RWPE2 (cell line): ENCODE results near the gene ESD.

ENCODE experiments used
- ATAC-seq: fragments of 200-7000 bp; cut with Tn5 transposase; 3 replicates; pipeline ENCODE4 v1.9.1; 2021; ENCODE audit warnings: low read depth
- DNase-seq: peaks from one replicate; pipeline ENCODE4 v3.0.0-alpha.2; 2020; ENCODE audit warnings: low spot score
- H3K27ac ChIP-seq: fragments of 450-650 bp; 2 replicates; pipeline ENCODE4 v1.5.1; 2017; ENCODE audit warnings: mild to moderate bottlenecking; ENCODE audit not compliant: poor library complexity, severe bottlenecking
- H3K27me3 ChIP-seq: fragments of 250-450 bp; sonication (Bioruptor Pico); 2 replicates; pipeline ENCODE4 v1.5.1; 2021; ENCODE audit warnings: mild to moderate bottlenecking, moderate library complexity; ENCODE audit not compliant: insufficient read depth, poor library complexity, severe bottlenecking
- H3K36me3 ChIP-seq: fragments of 250-450 bp; sonication (Bioruptor Pico); 2 replicates; pipeline ENCODE4 v1.5.1; 2020; ENCODE audit warnings: low read depth, mild to moderate bottlenecking, moderate library complexity
- H3K4me1 ChIP-seq: fragments of 250-450 bp; sonication (Bioruptor Pico); 2 replicates; pipeline ENCODE4 v1.5.1; 2021; ENCODE audit warnings: mild to moderate bottlenecking, moderate library complexity; ENCODE audit not compliant: insufficient read depth, poor library complexity, severe bottlenecking
- H3K4me3 ChIP-seq: fragments of 250-450 bp; sonication (Bioruptor Pico); 2 replicates; pipeline ENCODE4 v1.5.1; 2021; ENCODE audit warnings: mild to moderate bottlenecking, moderate library complexity; ENCODE audit not compliant: severe bottlenecking
- H3K9me3 ChIP-seq: fragments of 250-450 bp; sonication (Bioruptor Pico); 2 replicates; pipeline ENCODE4 v1.5.1; 2021; ENCODE audit warnings: mild to moderate bottlenecking, moderate library complexity; ENCODE audit not compliant: severe bottlenecking
- TF ChIP-seq, protein P1 (sequence below): fragments of 450-650 bp; IDR thresholded peaks from one replicate; pipeline ENCODE4 v1.5.1; 2017; ENCODE audit warnings: mild to moderate bottlenecking, moderate library complexity; ENCODE audit not compliant: poor library complexity, severe bottlenecking

The ESD gene, protein sequence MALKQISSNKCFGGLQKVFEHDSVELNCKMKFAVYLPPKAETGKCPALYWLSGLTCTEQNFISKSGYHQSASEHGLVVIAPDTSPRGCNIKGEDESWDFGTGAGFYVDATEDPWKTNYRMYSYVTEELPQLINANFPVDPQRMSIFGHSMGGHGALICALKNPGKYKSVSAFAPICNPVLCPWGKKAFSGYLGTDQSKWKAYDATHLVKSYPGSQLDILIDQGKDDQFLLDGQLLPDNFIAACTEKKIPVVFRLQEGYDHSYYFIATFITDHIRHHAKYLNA

DNA sequence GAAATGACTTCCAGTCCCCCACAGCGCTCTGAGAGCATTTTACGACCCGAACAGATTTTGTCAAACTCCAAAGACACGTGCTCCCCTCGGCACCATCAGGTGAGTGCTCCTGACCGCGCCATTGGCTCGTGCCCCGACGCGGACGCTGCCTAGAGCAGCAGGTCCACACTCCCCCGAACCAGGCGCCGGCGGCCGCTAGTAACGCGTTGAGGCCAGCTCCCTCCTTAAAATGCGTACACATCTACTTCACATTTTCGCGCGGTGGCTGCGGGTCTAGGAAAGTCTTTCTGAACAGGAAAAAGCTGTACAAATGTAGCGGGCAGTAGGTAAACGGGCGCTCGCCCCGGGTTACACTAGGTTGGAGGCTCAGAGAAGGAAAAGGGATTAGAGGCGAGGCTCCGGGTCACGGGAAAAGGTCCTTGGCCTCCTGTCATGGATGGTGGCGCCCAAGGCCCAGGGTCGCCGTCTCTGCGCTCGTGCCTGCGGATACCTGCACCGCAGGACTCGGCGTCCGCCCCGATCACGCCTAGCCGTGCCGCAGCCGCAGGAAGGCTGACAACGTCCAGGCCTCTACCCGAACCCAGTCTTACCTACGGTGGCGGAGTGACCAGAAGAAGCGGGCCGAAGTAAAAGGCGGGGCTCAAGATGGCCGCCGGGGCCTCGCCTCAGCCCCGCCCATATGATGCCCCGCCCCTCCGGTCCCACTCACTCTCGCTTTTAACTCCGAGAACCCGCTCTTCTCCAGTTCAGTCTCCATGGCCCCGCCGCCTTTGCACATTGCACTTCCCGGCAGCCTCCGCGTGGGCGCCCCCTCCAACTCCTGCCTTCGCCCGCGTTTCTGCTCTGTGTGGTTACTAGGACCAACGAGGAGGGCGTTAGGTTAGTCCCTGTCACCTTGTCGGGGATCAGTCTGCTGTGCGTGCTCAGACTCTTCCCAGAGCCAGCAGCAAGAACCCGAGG is at the start of gene ESD:
Gene ESD (minus strand): TSS at position 647 of the 960 bp plus-strand sequence. CDS start 5,748 bp downstream, outside the sequence.
- Histone ChIP-seq H3K27ac (peak within 1 kb of the TSS; percentile 58), H3K27me3 (no peaks in the 10 kb centered on the region), H3K4me1 (peaks cover 15% of the 10 kb centered on the region), H3K36me3 (peaks cover 30% of the 10 kb centered on the region), H3K9me3 (no peaks in the 10 kb centered on the region), H3K4me3 (peak within 1 kb of the TSS; percentile 91)
- ATAC-seq = peak; percentile 89
- TF ChIP-seq, protein P1, sequence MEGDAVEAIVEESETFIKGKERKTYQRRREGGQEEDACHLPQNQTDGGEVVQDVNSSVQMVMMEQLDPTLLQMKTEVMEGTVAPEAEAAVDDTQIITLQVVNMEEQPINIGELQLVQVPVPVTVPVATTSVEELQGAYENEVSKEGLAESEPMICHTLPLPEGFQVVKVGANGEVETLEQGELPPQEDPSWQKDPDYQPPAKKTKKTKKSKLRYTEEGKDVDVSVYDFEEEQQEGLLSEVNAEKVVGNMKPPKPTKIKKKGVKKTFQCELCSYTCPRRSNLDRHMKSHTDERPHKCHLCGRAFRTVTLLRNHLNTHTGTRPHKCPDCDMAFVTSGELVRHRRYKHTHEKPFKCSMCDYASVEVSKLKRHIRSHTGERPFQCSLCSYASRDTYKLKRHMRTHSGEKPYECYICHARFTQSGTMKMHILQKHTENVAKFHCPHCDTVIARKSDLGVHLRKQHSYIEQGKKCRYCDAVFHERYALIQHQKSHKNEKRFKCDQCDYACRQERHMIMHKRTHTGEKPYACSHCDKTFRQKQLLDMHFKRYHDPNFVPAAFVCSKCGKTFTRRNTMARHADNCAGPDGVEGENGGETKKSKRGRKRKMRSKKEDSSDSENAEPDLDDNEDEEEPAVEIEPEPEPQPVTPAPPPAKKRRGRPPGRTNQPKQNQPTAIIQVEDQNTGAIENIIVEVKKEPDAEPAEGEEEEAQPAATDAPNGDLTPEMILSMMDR = no peak
- peak; percentile 85 for DNase-seq

DNA sequence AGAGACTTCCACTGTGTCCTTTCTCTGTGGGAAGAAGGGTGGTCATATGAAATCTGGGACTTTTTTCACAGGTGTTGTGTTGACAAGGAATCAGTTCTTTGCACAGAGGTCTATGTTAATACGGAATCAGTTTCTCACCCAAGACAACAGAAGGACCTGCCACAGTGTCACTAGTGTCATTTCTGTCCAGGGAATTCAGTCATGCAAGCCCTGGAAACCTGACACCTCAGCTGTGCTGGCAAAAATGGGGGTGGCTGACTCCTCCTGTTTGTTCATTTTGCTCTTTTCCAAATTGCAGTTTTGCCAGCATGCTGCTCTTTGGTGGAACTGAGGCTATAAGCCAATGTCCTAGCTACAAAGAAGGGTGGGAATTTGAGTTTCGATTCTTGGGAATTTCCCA is 49.8 kb upstream of the ESD start:
- H3K4me3 ChIP-seq = no peak overlapping the region
- TF ChIP-seq, protein P1 = no peak
- ATAC-seq (no peak), DNase-seq (no peak)
- H3K9me3 ChIP-seq = no peaks in the 10 kb centered on the region
- H3K27ac ChIP-seq = no peak overlapping the region
- H3K36me3 ChIP-seq = no peaks in the 10 kb centered on the region
- H3K27me3 ChIP-seq = no peaks in the 10 kb centered on the region
- H3K4me1 ChIP-seq = peaks cover 6% of the 10 kb centered on the region

DNA sequence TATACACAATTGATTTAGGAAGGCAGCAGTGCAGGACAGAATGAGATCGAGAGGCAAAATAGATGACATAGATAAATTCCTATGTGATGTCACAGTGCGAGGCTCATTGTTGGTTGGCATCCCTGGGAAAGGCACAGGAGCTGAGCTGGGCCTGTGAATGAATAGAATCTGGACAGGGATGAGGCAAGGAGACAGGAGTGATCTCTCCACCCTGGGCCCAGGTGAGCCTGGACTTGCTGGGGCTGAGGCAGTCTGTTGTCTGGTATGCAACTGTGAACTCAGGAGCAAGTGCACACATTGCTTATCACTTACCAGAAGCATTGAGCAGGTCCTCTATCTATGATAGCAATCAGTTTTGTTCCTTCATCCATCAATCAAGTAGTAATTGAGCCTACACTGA is 48.2 kb upstream of the ESD start:
- ATAC-seq (no peak), DNase-seq (no peak)
- TF ChIP-seq, protein P1 = no peak
- Histone ChIP-seq H3K27ac (no peak overlapping the region), H3K4me1 (peaks cover 6% of the 10 kb centered on the region), H3K36me3 (no peaks in the 10 kb centered on the region), H3K27me3 (no peaks in the 10 kb centered on the region), H3K9me3 (no peaks in the 10 kb centered on the region), H3K4me3 (no peak overlapping the region)

DNA sequence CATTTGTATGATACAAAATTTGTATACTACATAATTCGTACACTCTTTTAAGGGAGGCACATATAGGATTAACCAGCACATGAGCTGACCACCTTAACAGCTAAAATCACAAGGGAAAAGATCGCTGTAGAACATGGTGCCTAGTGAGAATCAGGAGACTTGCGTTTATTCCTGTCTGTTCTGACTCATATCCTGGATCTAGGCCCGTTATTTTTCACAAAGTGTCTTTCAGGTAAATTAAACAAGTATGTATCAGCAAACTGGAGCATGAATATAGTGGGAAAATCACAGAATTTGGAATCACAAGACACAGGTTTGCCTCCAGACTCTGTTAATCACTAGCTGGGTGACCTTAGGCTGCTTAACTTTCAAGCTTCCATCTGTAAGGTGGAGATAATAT is 47.5 kb upstream of the ESD start:
- Histone ChIP-seq H3K4me1 (peaks cover 6% of the 10 kb centered on the region), H3K36me3 (no peaks in the 10 kb centered on the region), H3K4me3 (no peak overlapping the region), H3K9me3 (no peaks in the 10 kb centered on the region), H3K27me3 (no peaks in the 10 kb centered on the region), H3K27ac (no peak overlapping the region)
- ATAC-seq (no peak), DNase-seq (no peak)
- TF ChIP-seq, protein P1 = no peak

DNA sequence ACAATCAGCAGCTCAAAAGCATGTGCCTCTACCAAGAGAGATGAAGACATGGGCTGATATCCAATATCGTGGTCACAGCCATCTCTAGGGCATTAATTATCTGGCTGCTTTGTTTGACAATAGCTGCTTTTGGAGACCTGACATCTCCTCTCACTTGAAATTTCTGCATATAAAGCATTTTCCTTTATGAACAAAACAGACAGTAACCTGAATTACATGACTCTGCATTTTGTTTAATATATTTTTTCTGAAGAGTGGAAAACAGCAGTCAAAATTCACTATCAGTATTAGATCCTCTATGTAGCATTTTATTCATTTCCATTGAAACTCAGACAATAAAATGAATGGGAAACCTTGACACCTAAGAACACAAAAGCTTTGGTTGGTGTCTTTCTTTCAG is 42.4 kb upstream of the ESD start:
- no peaks in the 10 kb centered on the region for H3K9me3 ChIP-seq
- peaks cover 4% of the 10 kb centered on the region for H3K4me1 ChIP-seq
- H3K27ac ChIP-seq = no peak overlapping the region
- no peaks in the 10 kb centered on the region for H3K36me3 ChIP-seq
- DNase-seq (no peak), ATAC-seq (no peak)
- TF ChIP-seq, protein P1 = no peak
- H3K27me3 ChIP-seq = no peaks in the 10 kb centered on the region
- no peak overlapping the region for H3K4me3 ChIP-seq
